Measurements from ENCODE around the gene PTGR2.

DNA sequence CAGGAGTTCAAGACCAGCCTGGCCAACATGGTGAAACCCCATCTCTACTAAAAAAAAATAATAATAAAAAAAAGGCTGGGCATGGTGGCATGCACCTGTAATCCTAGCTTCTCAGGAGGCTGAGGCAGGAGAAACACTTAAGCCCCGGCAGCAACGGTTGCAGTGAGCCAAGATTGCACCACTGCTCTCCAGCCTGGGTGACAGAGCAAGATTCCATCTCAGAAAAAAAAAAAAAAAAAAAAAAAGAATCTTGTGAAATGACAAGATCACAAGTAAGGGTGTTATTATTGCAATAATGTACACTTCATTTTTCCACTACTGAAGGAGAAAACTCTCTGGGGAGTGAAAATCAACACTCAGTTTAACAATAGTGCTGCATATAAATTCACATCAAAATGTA is 8.8 kb upstream of the PTGR2 start:
- no peak for TF ChIP-seq GATA3 (IDR thresholded peaks at IDR 0.05; ENCODE audit: low read depth, low read length)
- no peak for TF ChIP-seq GATA2 (IDR thresholded peaks at IDR 0.05; ENCODE audit: low read depth, low read length)

Data from SH-SY5Y (cell line).